ENCODE results near the gene MCM7. TPM values are rescaled to one million over a fixed set of nuclear protein-coding genes. Genes with fewer than 3 reads are reported as not detected.
A peak's percentile ranks its signal among the peaks of the same experiment; 100 is the strongest.

The MCM7 gene
- total and polyA plus RNA-seq, 2 of the 13 experiments (the other 11 are each of a cell fraction or from before 2014, with no cell fraction given) = 84.5 to 214 TPM

DNA sequence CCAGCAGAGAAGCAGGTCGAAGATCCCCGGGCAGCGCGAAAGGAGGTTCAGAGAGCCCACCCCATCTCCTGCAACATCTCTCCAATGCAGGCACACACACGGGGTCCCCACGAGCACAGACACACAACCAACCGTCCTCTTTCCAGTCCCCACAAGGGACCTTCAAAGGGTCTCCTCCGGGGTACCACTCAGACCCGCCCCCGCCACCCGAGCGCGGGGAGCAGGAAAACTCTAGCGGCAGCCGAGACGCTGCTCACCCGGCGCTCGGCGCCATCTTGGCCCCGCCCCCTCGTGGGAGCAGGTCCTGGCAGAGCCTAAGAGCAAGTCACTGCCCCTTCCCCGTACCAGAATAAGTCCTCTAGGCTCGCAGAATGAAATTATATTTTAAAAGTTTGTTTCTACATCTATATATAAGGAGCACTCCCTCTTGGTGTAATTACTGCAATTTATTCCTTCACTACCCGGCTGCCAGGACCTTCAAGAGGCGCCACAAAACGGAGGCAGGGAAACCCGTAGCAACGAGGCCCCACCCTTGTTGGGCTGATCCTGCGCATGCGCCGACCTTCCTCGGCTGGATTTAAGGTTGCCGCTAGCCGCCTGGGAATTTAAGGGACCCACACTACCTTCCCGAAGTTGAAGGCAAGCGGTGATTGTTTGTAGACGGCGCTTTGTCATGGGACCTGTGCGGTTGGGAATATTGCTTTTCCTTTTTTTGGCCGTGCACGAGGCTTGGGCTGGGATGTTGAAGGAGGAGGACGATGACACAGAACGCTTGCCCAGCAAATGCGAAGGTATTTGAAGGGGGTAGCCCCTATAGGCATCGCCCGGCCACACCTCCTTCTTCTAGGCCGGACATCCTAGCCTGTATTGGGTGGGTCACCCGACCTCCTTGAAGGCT, 18.1 kb upstream of the MCM7 start, which contains the start of the genes CNPY4 and TAF6 (continued):
- TF ChIP-seq TCF7L2 (IDR thresholded peaks at IDR 0.05; ENCODE audit: low read depth, low read length) (no peak), ZNF317 (CRISPR knock-in tag; IDR thresholded peaks at IDR 0.05) (no peak), HNRNPL (IDR thresholded peaks at IDR 0.05; ENCODE audit: low read depth, low read length) (no peak), MAZ (IDR thresholded peaks at IDR 0.05; ENCODE audit: borderline replicate concordance, low read depth, low read length) (peak; percentile 88), MAZ (CRISPR knock-in tag; IDR thresholded peaks at IDR 0.05; ENCODE audit: low read depth) (peak; percentile 87; the same call in 1 of the 2 replicates), NFYB (CRISPR knock-in tag; IDR thresholded peaks at IDR 0.05) (peak; percentile 65), ZNF124 (CRISPR knock-in tag; IDR thresholded peaks at IDR 0.05) (no peak), U2AF1 (optimal IDR thresholded peaks at IDR 0.05; ENCODE audit: low read depth, low read length) (no peak), ZNF17 (CRISPR knock-in tag; IDR thresholded peaks at IDR 0.05) (no peak), TAF1 (CRISPR knock-in tag; IDR thresholded peaks at IDR 0.05) (peak; percentile 99)
- TF ChIP-seq, protein P1, sequence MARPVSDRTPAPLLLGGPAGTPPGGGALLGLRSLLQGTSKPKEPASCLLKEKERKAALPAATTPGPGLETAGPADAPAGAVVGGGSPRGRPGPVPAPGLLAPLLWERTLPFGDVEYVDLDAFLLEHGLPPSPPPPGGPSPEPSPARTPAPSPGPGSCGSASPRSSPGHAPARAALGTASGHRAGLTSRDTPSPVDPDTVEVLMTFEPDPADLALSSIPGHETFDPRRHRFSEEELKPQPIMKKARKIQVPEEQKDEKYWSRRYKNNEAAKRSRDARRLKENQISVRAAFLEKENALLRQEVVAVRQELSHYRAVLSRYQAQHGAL (CRISPR knock-in tag; IDR thresholded peaks at IDR 0.05; ENCODE audit: not compliant biosample characterization) = no peak
- TF ChIP-seq, protein P2, sequence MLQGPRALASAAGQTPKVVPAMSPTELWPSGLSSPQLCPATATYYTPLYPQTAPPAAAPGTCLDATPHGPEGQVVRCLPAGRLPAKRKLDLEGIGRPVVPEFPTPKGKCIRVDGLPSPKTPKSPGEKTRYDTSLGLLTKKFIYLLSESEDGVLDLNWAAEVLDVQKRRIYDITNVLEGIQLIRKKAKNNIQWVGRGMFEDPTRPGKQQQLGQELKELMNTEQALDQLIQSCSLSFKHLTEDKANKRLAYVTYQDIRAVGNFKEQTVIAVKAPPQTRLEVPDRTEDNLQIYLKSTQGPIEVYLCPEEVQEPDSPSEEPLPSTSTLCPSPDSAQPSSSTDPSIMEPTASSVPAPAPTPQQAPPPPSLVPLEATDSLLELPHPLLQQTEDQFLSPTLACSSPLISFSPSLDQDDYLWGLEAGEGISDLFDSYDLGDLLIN (CRISPR knock-in tag; IDR thresholded peaks at IDR 0.05; ENCODE audit: borderline replicate concordance) = peak; percentile 81; the same call in 1 of the 2 replicates
- TF ChIP-seq, protein P3, sequence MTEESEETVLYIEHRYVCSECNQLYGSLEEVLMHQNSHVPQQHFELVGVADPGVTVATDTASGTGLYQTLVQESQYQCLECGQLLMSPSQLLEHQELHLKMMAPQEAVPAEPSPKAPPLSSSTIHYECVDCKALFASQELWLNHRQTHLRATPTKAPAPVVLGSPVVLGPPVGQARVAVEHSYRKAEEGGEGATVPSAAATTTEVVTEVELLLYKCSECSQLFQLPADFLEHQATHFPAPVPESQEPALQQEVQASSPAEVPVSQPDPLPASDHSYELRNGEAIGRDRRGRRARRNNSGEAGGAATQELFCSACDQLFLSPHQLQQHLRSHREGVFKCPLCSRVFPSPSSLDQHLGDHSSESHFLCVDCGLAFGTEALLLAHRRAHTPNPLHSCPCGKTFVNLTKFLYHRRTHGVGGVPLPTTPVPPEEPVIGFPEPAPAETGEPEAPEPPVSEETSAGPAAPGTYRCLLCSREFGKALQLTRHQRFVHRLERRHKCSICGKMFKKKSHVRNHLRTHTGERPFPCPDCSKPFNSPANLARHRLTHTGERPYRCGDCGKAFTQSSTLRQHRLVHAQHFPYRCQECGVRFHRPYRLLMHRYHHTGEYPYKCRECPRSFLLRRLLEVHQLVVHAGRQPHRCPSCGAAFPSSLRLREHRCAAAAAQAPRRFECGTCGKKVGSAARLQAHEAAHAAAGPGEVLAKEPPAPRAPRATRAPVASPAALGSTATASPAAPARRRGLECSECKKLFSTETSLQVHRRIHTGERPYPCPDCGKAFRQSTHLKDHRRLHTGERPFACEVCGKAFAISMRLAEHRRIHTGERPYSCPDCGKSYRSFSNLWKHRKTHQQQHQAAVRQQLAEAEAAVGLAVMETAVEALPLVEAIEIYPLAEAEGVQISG (CRISPR knock-in tag; IDR thresholded peaks at IDR 0.05) = peak; percentile 73
- TF ChIP-seq, protein P4, sequence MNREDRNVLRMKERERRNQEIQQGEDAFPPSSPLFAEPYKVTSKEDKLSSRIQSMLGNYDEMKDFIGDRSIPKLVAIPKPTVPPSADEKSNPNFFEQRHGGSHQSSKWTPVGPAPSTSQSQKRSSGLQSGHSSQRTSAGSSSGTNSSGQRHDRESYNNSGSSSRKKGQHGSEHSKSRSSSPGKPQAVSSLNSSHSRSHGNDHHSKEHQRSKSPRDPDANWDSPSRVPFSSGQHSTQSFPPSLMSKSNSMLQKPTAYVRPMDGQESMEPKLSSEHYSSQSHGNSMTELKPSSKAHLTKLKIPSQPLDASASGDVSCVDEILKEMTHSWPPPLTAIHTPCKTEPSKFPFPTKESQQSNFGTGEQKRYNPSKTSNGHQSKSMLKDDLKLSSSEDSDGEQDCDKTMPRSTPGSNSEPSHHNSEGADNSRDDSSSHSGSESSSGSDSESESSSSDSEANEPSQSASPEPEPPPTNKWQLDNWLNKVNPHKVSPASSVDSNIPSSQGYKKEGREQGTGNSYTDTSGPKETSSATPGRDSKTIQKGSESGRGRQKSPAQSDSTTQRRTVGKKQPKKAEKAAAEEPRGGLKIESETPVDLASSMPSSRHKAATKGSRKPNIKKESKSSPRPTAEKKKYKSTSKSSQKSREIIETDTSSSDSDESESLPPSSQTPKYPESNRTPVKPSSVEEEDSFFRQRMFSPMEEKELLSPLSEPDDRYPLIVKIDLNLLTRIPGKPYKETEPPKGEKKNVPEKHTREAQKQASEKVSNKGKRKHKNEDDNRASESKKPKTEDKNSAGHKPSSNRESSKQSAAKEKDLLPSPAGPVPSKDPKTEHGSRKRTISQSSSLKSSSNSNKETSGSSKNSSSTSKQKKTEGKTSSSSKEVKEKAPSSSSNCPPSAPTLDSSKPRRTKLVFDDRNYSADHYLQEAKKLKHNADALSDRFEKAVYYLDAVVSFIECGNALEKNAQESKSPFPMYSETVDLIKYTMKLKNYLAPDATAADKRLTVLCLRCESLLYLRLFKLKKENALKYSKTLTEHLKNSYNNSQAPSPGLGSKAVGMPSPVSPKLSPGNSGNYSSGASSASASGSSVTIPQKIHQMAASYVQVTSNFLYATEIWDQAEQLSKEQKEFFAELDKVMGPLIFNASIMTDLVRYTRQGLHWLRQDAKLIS (CRISPR knock-in tag; IDR thresholded peaks at IDR 0.05) = no peak
- TF ChIP-seq, protein P5, sequence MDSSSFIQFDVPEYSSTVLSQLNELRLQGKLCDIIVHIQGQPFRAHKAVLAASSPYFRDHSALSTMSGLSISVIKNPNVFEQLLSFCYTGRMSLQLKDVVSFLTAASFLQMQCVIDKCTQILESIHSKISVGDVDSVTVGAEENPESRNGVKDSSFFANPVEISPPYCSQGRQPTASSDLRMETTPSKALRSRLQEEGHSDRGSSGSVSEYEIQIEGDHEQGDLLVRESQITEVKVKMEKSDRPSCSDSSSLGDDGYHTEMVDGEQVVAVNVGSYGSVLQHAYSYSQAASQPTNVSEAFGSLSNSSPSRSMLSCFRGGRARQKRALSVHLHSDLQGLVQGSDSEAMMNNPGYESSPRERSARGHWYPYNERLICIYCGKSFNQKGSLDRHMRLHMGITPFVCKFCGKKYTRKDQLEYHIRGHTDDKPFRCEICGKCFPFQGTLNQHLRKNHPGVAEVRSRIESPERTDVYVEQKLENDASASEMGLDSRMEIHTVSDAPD (CRISPR knock-in tag; IDR thresholded peaks at IDR 0.05) = no peak
- TF ChIP-seq, protein P6, sequence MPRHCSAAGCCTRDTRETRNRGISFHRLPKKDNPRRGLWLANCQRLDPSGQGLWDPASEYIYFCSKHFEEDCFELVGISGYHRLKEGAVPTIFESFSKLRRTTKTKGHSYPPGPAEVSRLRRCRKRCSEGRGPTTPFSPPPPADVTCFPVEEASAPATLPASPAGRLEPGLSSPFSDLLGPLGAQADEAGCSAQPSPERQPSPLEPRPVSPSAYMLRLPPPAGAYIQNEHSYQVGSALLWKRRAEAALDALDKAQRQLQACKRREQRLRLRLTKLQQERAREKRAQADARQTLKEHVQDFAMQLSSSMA (CRISPR knock-in tag; IDR thresholded peaks at IDR 0.05) = no peak

Data from HepG2 (cell line).